ENCODE measurements around the gene PCDH18.
"Not testable (repeated sequence)": the region's sequence is repeated elsewhere in the genome, so short reads cannot be mapped to it uniquely, and the experiment has no call there.

The PCDH18 gene

GRCh38 chr4:137529432-137529831 lies 2.9 kb downstream of the PCDH18 start:
- DNase-seq (ENCODE audit: low read depth, low spot score) = no peak

- DNase-seq (ENCODE audit: low read depth, low spot score) = no peak
Measured at GRCh38 chr4:137528673-137529072, 3.6 kb downstream of the PCDH18 start.

- DNase-seq (ENCODE audit: low read depth, low spot score) = no peak
Measured at GRCh38 chr4:137526681-137527080, 5.6 kb downstream of the PCDH18 start.

- DNase-seq (ENCODE audit: low read depth, low spot score) = no peak
Measured at GRCh38 chr4:137524725-137525369, 7.4 kb downstream of the PCDH18 start.

GRCh38 chr4:137523329-137523728 lies 9.0 kb downstream of the PCDH18 start:
- DNase-seq (ENCODE audit: low read depth, low spot score) = no peak

GRCh38 chr4:137521053-137521452 lies 11.2 kb downstream of the PCDH18 start:
- no peak for DNase-seq (ENCODE audit: low read depth, low spot score)

- DNase-seq (ENCODE audit: low read depth, low spot score) = no peak
Measured at GRCh38 chr4:137519406-137519805, 12.9 kb downstream of the PCDH18 start.

GRCh38 chr4:137517323-137517722 lies 15.0 kb downstream of the PCDH18 start:
- DNase-seq (ENCODE audit: low read depth, low spot score) = not testable (repeated sequence)

- DNase-seq (ENCODE audit: low read depth, low spot score) = no peak
Measured at GRCh38 chr4:137514406-137515111, 17.7 kb downstream of the PCDH18 start.

- peak; percentile 78 for DNase-seq (ENCODE audit: low read depth, low spot score)
Measured at GRCh38 chr4:137510557-137511265, 21.6 kb downstream of the PCDH18 start.

- DNase-seq (ENCODE audit: low read depth, low spot score) = no peak
Measured at GRCh38 chr4:137509855-137510282, 22.4 kb downstream of the PCDH18 start.

- no peak for DNase-seq (ENCODE audit: low read depth, low spot score)
Measured at GRCh38 chr4:137502339-137503129, 29.8 kb downstream of the PCDH18 start.

GRCh38 chr4:137496267-137496666 lies 36.0 kb downstream of the PCDH18 start:
- DNase-seq (ENCODE audit: low read depth, low spot score) = not testable (repeated sequence)

- DNase-seq (ENCODE audit: low read depth, low spot score) = no peak
Measured at GRCh38 chr4:137495578-137495977, 36.7 kb downstream of the PCDH18 start.

- not testable (repeated sequence) for DNase-seq (ENCODE audit: low read depth, low spot score)
Measured at GRCh38 chr4:137483313-137483959, 48.9 kb downstream of the PCDH18 start.

- DNase-seq (ENCODE audit: low read depth, low spot score) = not testable (repeated sequence)
Measured at GRCh38 chr4:137479657-137480056, 52.6 kb downstream of the PCDH18 start.

GRCh38 chr4:137476345-137476744 lies 55.9 kb downstream of the PCDH18 start:
- no peak for DNase-seq (ENCODE audit: low read depth, low spot score)

GRCh38 chr4:137474711-137475301 lies 57.5 kb downstream of the PCDH18 start:
- DNase-seq (ENCODE audit: low read depth, low spot score) = peak; percentile 67

GRCh38 chr4:137471895-137472294 lies 60.4 kb downstream of the PCDH18 start:
- DNase-seq (ENCODE audit: low read depth, low spot score) = no peak

GRCh38 chr4:137471461-137471860 lies 60.8 kb downstream of the PCDH18 start:
- DNase-seq (ENCODE audit: low read depth, low spot score) = no peak

- DNase-seq (ENCODE audit: low read depth, low spot score) = no peak
Measured at GRCh38 chr4:137470806-137471205, 61.5 kb downstream of the PCDH18 start.
